HG03025 (cell line): ENCODE measurements around the gene DDX17.
A peak's percentile ranks its signal among the peaks of the same experiment; 100 is the strongest.

Source experiments
- ATAC-seq: cut with Tn5 transposase; IDR thresholded peaks from one replicate; pipeline ENCODE4 v1.9.1; 2021; ENCODE audit warnings: mild to moderate bottlenecking, moderate library complexity; ENCODE audit not compliant: unreplicated experiment, low FRiP score

Gene DDX17

DNA sequence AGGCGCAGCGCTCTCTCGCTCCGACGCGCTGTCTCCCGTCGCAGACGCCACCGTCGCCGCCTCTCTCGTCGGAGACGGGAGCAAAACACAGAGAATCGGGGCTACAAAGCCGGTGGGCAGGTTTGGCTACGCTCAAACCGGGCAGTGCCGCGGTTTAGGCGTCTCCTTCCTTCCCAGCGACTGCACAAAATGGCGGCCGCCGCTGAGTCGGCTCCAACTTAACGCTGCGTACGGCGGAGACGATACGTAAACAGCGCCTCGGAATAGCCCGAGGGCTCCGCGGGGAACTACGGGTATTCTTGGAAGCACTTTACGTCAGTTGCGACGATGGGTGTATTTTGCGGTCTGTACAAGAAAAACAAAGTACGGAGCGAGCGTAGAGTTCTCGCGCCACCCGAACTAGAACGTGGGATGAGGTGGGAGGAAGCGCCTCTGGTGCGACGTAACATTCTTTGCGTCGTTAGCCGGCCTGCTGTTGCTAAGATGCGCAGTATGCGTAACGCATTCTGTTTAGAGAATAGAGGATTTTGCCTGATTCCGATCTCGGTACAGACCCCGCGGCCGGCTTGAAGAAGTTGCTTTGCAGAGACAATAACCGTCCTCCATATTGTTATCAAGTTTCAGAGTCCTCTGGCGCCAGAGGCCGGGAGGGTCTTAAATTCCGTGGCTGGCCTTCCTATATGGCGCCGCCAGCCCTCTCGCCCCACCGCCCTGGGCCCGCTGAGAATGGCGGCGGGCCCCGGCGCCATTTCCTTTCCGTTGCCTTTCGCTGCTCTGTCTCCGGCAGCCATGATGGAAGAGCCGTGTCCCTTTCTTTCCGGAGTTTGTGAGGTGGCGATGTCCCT is at the start of gene DDX17:
Gene DDX17 (minus strand): TSS at position 194 of the 845 bp plus-strand sequence.
- peak; percentile 80 for ATAC-seq

DNA sequence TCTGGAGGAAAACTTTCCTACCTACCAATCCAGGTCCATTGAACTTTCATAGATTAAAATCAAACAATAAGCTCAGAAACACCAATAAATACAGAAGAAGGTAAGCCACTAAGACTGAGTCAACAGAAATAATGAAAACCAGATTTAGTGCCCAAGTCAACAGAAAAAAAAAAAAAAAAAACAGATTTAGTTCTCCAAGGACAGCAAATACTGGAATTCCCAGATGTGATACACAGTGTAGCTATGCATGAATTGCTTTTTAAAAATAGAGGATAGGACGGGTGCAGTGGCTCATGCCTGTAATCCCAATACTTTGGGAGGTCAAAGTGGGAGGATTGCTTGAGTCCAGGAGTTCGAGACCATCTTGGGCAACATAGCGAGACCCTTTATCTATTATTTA is 48.2 kb upstream of the DDX17 start:
- no peak for ATAC-seq

DNA sequence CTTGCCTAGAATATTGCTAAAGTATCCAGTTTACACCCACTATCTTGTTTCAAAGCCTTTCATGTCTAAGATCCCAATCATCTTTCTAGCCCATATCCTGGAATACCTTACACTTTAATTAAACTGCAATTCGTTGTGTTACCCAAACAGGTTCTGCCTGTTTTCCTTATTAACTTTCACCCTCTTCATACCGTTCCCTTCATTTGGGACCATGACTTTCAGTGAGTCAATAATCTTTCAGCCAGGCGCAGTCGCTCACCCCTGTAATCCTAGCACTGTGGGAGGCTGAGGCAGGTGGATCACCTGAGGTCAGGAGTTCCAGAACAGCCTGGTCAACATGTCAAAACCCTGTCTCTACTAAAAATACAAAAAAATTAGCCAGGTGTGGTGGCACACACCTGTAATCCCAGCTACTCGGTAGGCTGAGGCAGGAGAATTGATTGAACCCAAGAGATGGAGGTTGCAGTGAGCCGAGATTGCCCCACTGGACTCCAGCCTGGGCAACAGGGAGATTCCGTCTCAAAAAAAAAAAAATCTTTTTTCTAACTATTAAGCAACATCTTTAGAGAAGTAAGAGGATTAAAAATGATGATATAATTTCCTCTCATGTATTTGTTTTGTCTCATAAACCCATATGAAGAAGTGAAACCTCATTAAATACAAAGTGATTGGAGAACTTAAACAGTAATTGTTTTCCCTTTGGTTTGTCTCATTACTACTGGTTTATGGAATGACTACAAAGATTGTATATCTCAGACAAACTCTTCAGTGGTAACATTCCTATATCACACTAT is 43.2 kb upstream of the DDX17 start:
- no peak for ATAC-seq

DNA sequence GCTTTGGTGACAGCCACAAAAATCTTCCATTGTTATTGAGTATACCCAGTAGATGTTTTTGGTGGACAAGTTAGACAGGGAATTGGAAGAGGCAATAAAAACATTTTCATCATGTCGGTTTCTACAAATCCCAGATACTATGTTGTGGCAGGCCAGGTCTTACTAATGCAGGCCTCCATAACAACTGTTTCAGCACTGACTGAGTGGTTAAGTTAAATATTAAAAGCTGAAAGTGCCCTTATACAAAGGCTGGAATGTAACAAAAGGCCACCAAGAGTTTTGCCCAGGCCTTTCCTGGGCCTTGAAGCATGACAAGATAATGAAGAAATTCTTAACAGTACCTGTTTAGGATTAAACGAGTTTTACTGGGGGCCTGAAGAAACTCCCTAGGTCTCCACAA is 34.6 kb upstream of the DDX17 start:
- no peak for ATAC-seq

DNA sequence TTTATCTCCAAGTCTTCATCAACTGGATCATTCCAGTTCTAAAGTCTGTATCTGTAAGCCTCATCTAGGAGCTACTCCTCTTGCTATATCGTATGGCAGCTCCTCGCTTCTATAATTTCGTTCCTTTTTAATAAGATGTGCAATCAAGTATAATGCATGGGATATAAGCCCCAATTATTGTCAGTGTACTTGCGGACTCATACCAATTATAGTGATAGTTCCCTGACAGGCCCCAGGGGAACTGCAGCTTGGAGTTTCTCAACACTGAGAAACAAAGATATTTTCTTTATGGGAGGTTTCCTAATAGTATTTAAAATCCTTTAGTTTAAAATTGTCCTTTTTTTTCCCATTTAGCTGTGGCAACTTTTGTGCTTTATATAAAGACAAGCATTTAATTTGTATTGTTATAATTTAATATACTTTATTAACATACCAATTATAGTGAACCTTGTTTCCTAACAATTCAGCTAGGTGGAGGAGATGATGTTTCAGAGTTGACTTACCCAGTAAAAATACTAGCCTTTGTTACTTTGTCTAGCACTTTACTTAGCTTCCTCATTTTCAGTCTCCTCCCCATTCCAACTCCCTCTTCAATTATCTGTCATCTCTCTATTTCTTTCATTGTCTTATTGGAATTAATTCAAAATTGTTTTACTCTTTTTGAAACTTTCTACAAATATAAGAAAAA is 25.3 kb upstream of the DDX17 start:
- no peak for ATAC-seq

DNA sequence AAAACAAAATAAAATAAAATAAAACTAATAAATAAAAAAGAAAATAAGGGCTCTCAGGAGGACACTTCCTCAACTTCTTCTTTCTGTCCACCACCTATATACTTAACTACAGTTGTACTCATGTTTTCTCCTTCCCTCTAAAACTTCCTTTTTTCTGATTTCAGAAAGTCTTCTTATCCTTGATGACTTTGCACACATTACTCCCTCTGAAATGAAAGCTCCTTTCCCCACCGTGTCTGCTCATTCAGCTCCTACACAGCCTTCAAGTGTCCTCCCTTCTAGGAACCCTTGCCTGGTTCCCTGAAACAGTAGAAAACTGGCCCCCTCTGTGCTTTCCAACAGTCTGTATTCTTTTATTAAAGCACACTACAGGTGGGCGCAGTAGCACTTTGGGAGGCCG is 18.3 kb upstream of the DDX17 start:
- no peak for ATAC-seq

DNA sequence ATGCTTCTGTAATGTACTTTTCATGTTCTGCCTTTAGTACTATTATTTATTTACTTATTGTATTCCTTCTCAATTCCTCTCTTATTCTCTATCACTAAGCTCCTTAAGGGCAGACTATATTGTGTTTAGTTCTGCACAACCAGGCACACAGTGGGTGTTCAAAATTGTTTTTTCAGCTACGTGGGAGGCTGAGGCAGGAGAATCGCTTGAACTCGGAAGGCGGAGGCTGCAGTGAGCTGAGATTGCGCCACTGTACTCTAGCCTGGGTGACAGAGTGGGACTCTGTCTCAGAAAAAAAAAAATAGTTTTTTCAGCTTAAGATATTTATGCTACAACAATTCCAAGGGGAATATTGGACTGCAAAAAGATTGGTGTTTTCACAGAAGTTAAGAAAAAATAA is 17.4 kb upstream of the DDX17 start:
- ATAC-seq, result no peak

DNA sequence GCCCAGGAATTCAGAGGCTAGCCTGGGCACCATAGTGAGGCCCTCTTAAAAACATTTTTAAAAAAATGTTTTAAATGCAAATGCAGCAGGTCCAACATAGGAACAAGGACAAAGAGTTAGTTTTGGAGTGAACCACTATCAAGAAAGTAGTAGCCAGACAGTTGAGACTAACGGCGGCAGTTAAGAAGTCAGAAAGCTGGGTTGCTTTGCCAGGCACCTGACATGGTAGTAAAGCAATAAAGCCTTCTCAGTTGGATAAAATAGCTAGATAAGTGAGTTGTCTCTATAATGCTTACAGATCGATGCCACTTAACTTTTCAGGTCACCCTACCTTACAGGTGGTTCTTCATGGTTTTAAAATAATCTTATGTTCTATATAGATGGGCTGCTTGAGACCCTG is 16.9 kb upstream of the DDX17 start:
- no peak for ATAC-seq

DNA sequence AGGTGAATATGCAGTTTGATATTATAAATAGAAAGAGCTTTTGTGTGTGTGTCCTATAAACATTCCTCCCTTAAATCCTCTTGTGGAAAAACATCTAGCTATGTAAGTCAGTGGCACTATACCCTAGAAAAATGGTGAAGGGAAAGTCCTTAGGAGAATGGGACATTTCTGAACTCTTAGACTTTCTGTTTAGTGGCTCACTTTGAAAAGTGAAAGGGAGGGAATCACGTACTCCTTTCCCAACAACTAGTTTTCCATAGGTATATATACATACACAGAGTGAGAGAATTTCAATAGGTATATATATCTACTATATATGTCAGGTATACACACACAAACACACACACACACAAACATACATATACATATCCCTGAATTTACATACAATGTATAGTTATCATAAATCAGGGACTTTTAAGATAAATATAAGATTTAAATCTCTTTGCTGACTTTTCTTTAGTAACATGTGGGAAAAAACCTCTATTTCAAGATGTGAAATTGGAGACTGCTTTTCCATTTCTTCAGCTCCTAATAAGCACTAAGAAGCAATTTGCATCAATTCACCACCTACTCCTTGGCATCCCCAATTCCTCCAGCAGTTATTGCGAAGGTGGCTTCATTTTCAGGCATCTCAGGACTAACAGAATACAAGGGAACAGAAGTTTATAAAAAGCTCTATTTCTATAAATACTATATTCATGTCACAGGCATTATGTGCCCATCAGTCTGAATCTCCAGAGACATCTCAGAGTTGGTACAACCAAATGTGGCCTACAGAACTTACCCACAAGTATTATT is 13.5 kb upstream of the DDX17 start:
- ATAC-seq, result no peak

DNA sequence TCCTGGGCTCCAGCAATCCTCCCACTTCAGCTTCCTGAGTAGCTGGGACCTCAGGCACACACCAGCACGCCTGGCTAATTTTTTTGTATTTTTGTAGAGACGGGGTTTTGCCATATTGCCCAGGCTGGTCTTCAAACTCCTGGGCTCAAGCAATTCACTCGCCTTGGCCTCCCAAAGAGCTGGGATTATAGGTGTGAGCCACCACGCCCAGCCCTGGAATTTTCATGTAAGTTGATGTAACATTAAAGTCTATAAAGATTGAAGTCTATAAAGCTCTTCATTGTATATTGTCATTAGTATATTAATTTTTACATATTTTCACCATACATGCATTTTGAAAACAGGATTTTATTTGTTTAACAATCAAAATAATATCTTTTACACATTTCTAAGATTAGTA is 12.5 kb upstream of the DDX17 start:
- ATAC-seq, result no peak

DNA sequence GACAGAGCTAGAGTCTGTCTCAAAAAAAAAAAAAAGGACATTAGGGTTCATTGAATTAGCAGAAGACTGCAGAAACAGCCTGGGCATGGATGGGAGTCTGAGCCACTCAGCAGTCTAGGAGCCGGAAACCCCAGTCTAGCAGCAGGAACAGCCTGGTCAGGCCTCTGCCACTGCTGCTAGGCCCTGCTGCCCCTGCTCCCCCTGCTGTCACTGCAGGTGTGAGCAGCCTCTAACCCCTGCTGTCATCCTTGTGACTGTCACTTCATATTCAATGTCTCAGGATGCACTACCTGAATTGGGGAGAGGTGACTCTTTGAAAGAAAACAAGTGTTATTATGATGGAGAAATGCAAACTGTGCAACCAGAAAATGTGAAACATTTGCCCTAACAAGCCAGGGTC is 7.0 kb upstream of the DDX17 start:
- ATAC-seq, result no peak

DNA sequence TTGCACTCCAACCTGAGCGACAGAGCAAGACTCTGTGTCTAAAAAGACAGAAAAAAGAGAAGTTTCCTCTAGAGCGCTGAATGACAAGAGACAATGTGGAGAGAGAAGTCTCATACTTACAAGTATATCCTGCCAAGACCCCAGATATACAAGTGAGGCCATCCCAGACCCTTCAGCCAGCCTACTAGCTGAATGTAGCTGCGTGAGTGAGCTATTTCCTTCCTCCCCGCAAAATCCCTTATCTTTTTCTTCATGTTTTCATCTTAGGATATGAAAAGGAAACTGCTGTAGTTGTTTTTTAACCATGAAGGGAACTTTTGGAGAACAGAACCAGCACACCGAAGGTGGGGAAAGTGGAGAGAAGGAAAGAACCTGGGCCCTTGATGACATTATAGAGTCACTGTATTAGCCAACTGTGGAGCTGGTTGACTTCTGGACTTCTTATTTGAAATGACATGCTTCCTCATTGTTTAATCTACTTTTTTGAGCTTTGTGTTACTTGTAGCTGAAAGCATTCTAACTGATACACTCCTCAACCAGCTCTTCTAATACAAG is 4.4 kb upstream of the DDX17 start:
- ATAC-seq, result no peak

DNA sequence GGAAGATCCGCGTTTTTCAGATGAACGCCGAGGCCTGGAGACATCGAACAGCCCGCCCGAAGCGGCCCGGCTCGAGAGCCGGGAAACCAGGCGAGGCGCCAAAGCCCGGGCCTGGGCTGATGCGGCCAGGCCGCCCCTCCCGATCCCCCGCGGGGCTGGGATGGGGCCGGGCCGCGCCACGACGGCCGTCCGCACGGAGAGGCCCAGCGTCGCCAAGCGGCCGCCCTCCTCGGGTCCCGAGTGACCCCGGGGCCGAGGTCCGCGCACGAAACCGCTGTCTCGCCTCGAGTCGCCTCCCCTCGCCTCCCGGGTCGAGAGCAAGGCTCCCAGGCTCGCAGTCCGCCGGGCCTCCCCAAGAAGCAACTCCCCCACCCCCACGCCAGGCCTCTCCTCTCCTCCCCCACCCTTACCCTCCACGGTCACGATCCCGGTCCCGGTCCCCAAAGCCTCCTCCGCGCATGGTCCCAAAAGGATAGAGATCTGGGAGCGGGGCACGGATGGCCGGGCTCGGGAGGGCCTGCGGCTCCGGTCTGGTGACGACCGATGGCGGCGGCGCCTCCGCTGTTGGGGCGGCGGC is 482 bp downstream of the DDX17 start:
- peak; percentile 22 for ATAC-seq

DNA sequence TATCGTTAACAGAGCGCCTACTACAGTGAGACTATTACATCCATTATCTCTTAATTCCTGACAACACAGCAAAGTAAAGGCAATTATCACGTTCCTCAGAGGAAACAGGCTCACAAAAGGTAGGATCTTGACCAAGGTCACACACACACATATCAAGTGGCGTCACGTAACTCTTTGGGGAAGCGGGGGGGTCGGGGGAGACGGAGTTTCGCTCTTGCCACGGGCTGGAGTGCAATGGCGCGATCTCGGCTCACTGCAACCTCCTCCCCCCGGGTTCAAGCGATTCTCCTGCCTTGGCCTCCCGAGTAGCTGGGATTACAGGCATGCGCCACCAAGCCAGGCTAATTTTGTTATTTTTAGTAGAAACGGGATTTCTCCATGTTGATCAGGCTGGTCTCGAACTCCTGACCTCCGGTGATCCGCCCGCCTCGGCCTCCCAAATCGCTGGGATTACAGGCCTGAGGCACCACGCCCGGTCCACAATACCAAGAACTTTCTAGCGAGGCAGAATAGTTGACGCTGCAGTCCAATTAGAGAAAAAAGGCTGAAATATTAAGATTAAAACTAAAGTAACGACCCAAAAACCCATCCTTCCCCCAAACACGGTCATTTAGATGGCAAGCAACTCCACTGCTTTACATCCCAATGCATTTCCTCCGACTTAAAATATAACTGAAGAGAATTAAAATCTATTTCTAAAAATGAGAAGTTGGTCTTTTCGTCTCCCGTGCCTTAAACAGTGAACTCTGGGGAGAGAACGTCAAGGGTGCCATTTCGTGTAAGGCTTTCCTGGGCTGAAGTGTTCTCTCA is 1.2 kb downstream of the DDX17 start:
- ATAC-seq, result no peak

DNA sequence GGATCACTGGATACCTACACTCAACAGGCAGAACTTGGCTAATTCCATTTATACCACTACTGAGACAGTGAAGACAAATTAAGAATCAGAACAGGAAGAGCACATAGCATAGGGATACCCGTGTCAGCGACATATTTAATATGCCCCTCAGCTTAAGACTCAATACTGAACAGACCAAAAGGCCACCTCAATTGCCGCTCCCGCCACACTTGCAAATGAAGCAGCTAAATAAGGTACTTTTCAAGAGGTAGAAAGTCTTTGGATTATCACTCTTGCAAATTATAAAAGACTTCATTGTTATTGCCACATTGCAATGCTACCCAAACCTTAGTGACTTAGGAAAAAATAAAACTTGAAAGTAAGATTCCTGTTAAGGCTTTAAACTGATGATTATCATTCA is 3.1 kb downstream of the DDX17 start:
- no peak for ATAC-seq

DNA sequence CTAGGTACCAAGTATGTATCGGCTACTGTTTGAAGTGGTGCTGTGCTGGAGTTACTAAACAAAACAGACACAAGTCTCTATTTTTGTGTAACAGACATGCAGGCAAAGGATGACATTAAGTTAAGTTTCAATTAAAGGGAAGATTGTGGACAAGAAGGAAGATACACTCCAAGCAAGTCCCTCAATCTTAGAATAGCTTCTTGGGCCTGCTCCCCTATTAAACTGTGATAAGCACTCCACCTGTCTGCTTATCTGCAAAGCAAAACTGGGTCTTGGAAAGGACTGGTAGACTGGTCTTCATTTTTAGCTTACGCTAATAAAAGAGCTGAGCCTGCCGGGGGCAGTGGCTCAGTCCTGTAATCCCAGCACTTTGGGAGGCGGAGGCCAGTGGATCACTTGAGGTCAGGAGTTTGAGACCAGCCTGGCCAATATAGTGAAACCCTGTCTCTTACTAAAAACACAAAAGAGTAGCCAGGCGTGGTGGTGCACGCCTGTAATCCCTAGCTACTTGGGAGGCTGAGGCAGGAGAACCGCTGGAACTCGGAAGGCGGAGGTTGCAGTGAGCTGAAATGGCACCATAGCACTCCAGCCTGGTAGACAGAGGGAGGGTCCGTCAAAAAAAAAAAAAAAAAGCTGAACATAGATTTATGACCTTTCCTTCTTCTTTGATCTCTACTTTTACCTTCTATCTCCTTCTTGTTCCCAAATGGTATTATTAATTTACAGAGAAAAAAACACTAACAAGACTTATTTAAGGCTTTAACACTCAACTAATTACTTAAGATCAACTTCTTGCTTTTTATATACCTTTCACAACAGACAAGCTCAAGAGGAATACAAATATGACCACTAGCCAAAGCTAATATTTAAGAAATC is 4.1 kb downstream of the DDX17 start:
- no peak for ATAC-seq

DNA sequence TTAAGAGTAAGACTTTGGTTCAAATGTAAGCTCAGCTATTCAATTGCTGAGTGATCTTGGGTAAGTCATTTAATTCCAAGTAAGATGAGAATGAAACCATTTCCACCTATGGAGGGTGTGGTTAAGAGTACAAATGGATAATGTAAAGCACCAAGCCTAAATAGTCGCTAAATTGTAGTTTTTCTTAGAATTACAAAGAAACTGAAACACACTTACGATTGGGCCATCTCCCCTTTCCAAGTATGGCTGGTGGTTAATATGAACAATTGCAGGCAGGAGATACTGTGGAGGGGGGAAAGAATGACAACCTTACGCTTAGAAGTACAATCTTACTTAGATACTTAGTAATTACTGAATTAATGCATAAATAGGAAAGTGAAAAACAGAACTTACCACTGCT is 8.2 kb downstream of the DDX17 start:
- no peak for ATAC-seq

DNA sequence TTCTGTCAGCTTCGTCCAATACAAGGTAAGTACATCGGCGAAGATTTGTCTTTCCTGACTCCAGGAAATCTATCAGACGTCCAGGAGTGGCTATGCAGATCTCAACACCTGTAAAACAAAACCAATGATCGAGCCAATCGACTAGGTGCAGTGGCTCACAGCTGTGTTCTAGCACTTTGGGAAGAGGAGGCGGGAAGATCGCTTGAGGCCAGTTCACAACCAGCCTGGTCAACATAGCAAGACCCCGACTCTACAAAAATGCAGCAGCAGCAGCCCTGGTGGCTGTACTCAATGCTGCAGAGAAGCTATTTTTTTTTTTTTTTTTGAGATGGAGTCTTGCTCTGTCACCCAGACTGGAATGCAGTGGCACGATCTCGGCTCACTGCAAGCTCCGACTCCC is 11.2 kb downstream of the DDX17 start:
- no peak for ATAC-seq
